Endothelial cell of umbilical vein (primary cell): ENCODE measurements around the gene MAP3K1. TPM values are rescaled to one million over a fixed set of nuclear protein-coding genes. Genes with fewer than 3 reads are reported as not detected.

Experiments
- BruUV-seq: library from RNA; stranded (reverse); fragments of 400-500 nt; replicated peaks from 2 replicates; lab custom pipeline; 2021; lab: Mats Ljungman, UMichigan
- CTCF ChIA-PET: fragments of 300-600, 350-600 bp; sonication (Branson Sonifier 250); formaldehyde crosslinking; loops from one replicate; lab custom pipeline; 2021; ENCODE audit warnings: antibody characterized with exemption, inconsistent platforms; lab: Charles Lee
- POLR2A ChIA-PET: fragments of 300-600, 350-600 bp; sonication (Branson Sonifier 250); formaldehyde crosslinking; loops from one replicate; lab custom pipeline; 2021; ENCODE audit warnings: antibody characterized with exemption, inconsistent platforms; lab: Charles Lee
- DNase-seq: peaks from one replicate; pipeline ENCODE4 v3.0.0-alpha.2; 2011; ENCODE audit warnings: low read depth, low spot score
- FAIRE-seq: peaks from 2 replicates; lab custom pipeline; 2011; peaks lifted over from hg19 to GRCh38; lab: Jason Lieb, UNC
- H2AFZ ChIP-seq: 2 replicates; pipeline ENCODE4 v1.6.0; 2012; ENCODE audit warnings: low read depth, low read length, control low read depth, inconsistent platforms
- H3K27ac ChIP-seq: 2 replicates; pipeline ENCODE4 v1.5.1; 2011; ENCODE audit warnings: low read depth, mild to moderate bottlenecking, control low read depth, low read length, moderate library complexity; ENCODE audit not compliant: insufficient read depth
- H3K27me3 ChIP-seq, 2 experiments: 2 replicates each; pipeline versions ENCODE4 v1.6.0 to v1.6.1; 2011; ENCODE audit warnings: low read length in 2 of 2, mixed read lengths in 1 of 2; ENCODE audit not compliant: control insufficient read depth in 2 of 2, insufficient read depth in 2 of 2
- H3K36me3 ChIP-seq, 2 experiments: 2 replicates in 1 of 2; 3 replicates in 1 of 2; pipeline ENCODE4 v1.5.1; 2011; ENCODE audit warnings: low read length in 2 of 2, mild to moderate bottlenecking in 1 of 2, moderate library complexity in 1 of 2; ENCODE audit not compliant: control insufficient read depth in 2 of 2, insufficient read depth in 2 of 2; ENCODE audit errors: extremely low read depth in 1 of 2
- H3K4me1 ChIP-seq: 3 replicates; pipeline ENCODE4 v1.5.1; 2011; ENCODE audit warnings: mild to moderate bottlenecking, low read length; ENCODE audit not compliant: control insufficient read depth, insufficient read depth; ENCODE audit errors: extremely low read depth
- H3K4me2 ChIP-seq: 2 replicates; pipeline ENCODE4 v1.6.1; 2011; ENCODE audit warnings: low read length, control low read depth, mixed read lengths; ENCODE audit not compliant: insufficient read depth
- H3K4me3 ChIP-seq, 3 experiments: fragments of 200-600 bp in 1 of 3; sonication (generic), shearing (Covaris generic) in 1 of 3; replicated peaks in 1 of 3; 2 replicates each; pipeline ENCODE4 v1.5.1; 2011 to 2016; ENCODE audit warnings: control low read depth in 3 of 3, low read length in 3 of 3, mild to moderate bottlenecking in 2 of 3, inconsistent platforms in 1 of 3, low read depth in 1 of 3, moderate library complexity in 1 of 3; ENCODE audit not compliant: insufficient read depth in 1 of 3
- H3K79me2 ChIP-seq: 2 replicates; pipeline ENCODE4 v1.6.0; 2012; ENCODE audit warnings: low read length, inconsistent platforms; ENCODE audit not compliant: control insufficient read depth, insufficient read depth
- H3K9ac ChIP-seq: replicated peaks from 2 replicates; pipeline ENCODE3; 2011; ENCODE audit warnings: low read length, control low read depth; ENCODE audit not compliant: insufficient read depth; ENCODE audit errors: extremely low read depth
- H3K9me1 ChIP-seq: replicated peaks from 3 replicates; pipeline ENCODE4 v1.6.0; 2011; ENCODE audit warnings: mild to moderate bottlenecking, low read length; ENCODE audit not compliant: control insufficient read depth, insufficient read depth; ENCODE audit errors: extremely low read depth
- H3K9me3 ChIP-seq: replicated peaks from 2 replicates; pipeline ENCODE4 v1.5.1; 2012; ENCODE audit warnings: low read length, inconsistent platforms; ENCODE audit not compliant: control insufficient read depth, insufficient read depth
- H4K20me1 ChIP-seq: replicated peaks from 2 replicates; pipeline ENCODE3; 2011; ENCODE audit warnings: mild to moderate bottlenecking, low read length; ENCODE audit not compliant: control insufficient read depth, insufficient read depth; ENCODE audit errors: extremely low read depth
- EZH2 ChIP-seq: IDR thresholded peaks from 2 replicates; pipeline ENCODE4 v1.6.1; 2012; ENCODE audit warnings: borderline replicate concordance, low read depth, mild to moderate bottlenecking, moderate library complexity, low read length, inconsistent platforms; ENCODE audit not compliant: severe bottlenecking
- dilution Hi-C: fragments of 300-500 bp; cut with MboI; formaldehyde crosslinking; loops from one replicate; pipeline ENCODE4 v1.15.0; 2019; ENCODE audit warnings: low sequenced_read_pairs; ENCODE audit not compliant: extremely low pct_ligation_motif_present
- intact Hi-C: fragments of 100-400 bp; cut with micrococcal nuclease; formaldehyde crosslinking; loops from one replicate; pipeline ENCODE4 v1.10.0; 2022
- polyA plus RNA-seq, 4 experiments: library from polyadenylated mRNA; depleted of rRNA in 3 of 4; stranded (reverse) in 3 of 4; unstranded in 1 of 4; fragments of >200 nt; gene quantifications; 2 replicates each; pipeline versions ENCODE4 v1.2.1 to v1.2.3, GENCODE V29; 2011 to 2012; ENCODE audit warnings: missing spikeins in 1 of 4
- total RNA-seq: library from RNA; stranded (reverse); gene quantifications from 2 replicates; pipeline ENCODE4 v1.2.3, GENCODE V29; 2021
- TF ChIP-seq, protein P1 (sequence below), 2 donors: IDR thresholded peaks; 1 replicate in 1 of 2; 2 replicates in 1 of 2; pipeline ENCODE4 v1.5.1; 2011; ENCODE audit warnings: low read length in 2 of 2, mild to moderate bottlenecking in 2 of 2, moderate library complexity in 2 of 2, control low read depth in 1 of 2, inconsistent platforms in 1 of 2, low read depth in 1 of 2; ENCODE audit not compliant: insufficient read depth in 1 of 2; ENCODE audit errors: extremely low read depth in 1 of 2

The MAP3K1 gene
- total and polyA plus RNA-seq, 2 donors (not counting 3 experiments of a cell fraction or from before 2014, with no cell fraction given): 5.7 to 14.4 TPM

DNA sequence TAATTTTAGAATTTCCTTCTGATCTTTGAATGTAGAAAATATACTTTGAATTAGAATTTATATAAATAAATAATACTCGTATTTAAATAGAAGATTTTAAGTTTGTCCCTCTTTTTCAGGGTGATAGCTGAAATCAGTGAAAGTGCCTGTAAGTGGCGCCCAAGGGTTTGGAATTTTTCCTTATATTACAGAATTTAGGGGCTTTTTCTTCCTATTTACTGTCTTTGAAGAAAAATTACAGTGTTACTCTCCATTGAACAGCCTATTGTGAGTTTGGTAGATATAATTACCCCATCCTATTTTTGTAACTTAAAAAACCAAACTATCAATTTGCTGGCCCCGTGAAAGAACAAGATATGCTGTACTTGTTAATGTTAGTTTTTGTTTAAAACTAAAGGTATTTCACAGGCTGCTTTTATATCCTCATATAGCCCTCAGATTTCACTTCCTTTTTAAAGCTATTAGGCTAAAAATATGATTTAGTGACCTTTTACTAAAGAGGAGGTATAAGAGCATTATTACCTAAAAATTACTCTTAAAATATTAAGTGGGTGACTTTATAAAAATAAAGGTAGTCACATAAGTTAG, 3.2 kb downstream of the MAP3K1 start:
- Histone ChIP-seq H3K27ac (peak overlapping the region; percentile 61), H3K4me1 (peaks cover 19% of the 10 kb centered on the region), H3K79me2 (peaks cover 59% of the 10 kb centered on the region), H3K9me3 (no peaks in the 10 kb centered on the region), H4K20me1 (no peaks in the 10 kb centered on the region), H3K27me3 (peaks cover 0 to 3% of the 10 kb centered on the region in 2 experiments), H3K4me2 (peak overlapping the region; percentile 98), H3K36me3 (no peaks in the 10 kb centered on the region), H3K9ac (peak overlapping the region; percentile 92), H2AFZ (peak overlapping the region; percentile 81), H3K9me1 (no peaks in the 10 kb centered on the region), H3K4me3 (peak overlapping the region; percentile 19 to 85 (median 68))
- dilution Hi-C loops: no loop called here
- FAIRE-seq (no peak), DNase-seq (peak; percentile 73)
- ChIA-PET CTCF (interaction anchor here (0.8 to 3.8 kb wide), 9 partner anchors 9 to 549 kb away, joined by 3 to 58 read pairs (median 5); no protein-coding TSS in a partner anchor), POLR2A (no interaction called here)
- BruUV-seq: TSS peak; percentile 9
- intact Hi-C loops: loop anchor here (2.0 to 5.0 kb wide), 5 partner anchors 90 to 1591 kb away; partner anchors contain the start of genes GPBP1, MCIDAS and SETD9
- no peak for TF ChIP-seq EZH2
- TF ChIP-seq, protein P1, sequence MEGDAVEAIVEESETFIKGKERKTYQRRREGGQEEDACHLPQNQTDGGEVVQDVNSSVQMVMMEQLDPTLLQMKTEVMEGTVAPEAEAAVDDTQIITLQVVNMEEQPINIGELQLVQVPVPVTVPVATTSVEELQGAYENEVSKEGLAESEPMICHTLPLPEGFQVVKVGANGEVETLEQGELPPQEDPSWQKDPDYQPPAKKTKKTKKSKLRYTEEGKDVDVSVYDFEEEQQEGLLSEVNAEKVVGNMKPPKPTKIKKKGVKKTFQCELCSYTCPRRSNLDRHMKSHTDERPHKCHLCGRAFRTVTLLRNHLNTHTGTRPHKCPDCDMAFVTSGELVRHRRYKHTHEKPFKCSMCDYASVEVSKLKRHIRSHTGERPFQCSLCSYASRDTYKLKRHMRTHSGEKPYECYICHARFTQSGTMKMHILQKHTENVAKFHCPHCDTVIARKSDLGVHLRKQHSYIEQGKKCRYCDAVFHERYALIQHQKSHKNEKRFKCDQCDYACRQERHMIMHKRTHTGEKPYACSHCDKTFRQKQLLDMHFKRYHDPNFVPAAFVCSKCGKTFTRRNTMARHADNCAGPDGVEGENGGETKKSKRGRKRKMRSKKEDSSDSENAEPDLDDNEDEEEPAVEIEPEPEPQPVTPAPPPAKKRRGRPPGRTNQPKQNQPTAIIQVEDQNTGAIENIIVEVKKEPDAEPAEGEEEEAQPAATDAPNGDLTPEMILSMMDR (IDR thresholded peaks at IDR 0.05; ENCODE audit: extremely low read depth in 1 of 2, insufficient read depth in 1 of 2, low read depth in 1 of 2, low read length in 2 of 2): peak; percentile 5 to 17
